Coronary artery (tissue), 2 donors: ENCODE measurements around the gene TBC1D2B.
A peak's percentile ranks its signal among the peaks of the same experiment; 100 is the strongest.

Experiments used
- DNase-seq: peaks from one replicate; pipeline ENCODE4 v3.0.0-alpha.2; 2017; ENCODE audit warnings: low spot score
- H3K27ac ChIP-seq, 2 donors: fragments of 200-600 bp; sonication (generic); one replicate each; pipeline ENCODE4 v1.5.1; 2016 to 2019
- H3K4me3 ChIP-seq: fragments of 200-600 bp; sonication (generic); 2 replicates; pipeline ENCODE4 v1.5.1; 2016; ENCODE audit warnings: mild to moderate bottlenecking, moderate library complexity
- TF ChIP-seq, protein P1 (sequence below): fragments of 200-600 bp; sonication (generic); IDR thresholded peaks from one replicate; pipeline ENCODE4 v1.5.1; 2019; ENCODE audit warnings: antibody characterized with exemption

TBC1D2B gene

DNA sequence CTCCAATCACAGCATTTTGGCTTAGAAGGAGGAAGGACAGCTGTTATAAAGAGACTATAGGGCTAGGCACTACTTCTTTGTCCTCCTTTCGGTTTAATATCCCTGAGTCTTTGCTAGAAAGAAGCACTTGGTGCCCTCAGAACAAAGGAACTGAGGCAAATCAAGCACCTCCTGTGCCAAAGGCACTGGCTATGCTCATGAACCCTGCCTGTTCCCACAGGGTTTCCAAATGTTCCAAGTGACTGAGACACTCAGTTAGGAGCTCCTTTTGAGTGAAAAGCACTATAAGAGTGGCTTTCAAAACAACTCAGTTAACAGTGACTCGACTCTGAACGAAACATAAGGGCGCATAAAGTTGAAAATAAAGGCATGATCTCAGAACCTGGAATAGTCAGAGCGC lies 25.0 kb downstream of the TBC1D2B start:
- no peak for DNase-seq
- Histone ChIP-seq H3K27ac (no peak overlapping the region), H3K4me3 (no peak overlapping the region)
- TF ChIP-seq, protein P1, sequence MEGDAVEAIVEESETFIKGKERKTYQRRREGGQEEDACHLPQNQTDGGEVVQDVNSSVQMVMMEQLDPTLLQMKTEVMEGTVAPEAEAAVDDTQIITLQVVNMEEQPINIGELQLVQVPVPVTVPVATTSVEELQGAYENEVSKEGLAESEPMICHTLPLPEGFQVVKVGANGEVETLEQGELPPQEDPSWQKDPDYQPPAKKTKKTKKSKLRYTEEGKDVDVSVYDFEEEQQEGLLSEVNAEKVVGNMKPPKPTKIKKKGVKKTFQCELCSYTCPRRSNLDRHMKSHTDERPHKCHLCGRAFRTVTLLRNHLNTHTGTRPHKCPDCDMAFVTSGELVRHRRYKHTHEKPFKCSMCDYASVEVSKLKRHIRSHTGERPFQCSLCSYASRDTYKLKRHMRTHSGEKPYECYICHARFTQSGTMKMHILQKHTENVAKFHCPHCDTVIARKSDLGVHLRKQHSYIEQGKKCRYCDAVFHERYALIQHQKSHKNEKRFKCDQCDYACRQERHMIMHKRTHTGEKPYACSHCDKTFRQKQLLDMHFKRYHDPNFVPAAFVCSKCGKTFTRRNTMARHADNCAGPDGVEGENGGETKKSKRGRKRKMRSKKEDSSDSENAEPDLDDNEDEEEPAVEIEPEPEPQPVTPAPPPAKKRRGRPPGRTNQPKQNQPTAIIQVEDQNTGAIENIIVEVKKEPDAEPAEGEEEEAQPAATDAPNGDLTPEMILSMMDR: no peak

DNA sequence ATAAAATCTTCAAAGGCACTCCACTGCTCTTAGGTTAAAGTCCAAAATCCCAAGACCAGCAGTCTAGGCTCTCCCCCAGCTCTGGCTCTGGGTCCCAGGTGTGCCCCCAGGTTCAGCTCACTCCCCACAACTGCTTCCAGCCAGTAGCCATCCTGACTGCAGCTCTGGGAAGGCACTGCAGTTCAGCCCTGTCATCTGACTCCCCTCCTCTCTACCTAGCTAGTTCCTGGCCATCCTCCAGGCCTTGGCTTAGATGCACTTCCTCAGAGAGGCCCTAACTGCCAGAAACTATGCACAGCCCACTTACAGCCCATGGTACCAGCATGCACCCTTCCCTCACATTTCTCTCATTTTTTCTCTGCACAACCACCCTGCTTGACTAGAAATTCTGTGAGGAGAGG lies 25.5 kb downstream of the TBC1D2B start:
- H3K27ac ChIP-seq: peak overlapping the region in 1 of 2 donors; percentile 15
- no peak for DNase-seq
- no peak overlapping the region for H3K4me3 ChIP-seq
- TF ChIP-seq, protein P1: no peak

DNA sequence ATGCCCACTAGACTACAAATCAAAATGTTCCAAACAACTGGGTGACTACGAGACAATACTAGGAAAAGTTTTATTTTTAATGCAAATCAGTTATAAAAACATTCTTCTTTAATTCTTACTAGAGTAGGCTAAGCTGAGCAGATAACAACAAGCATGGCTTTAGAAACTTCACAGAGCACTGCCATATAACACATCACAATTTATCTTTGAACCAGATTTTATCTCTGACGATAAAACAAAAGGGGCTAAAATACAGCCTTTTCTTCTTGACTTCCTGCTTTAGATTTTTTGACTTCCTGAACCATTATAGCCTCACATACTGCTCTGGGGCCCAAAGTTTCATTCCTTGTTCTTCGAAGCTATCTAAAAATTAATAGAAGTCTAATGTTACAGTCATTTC lies 25.9 kb downstream of the TBC1D2B start:
- TF ChIP-seq, protein P1: no peak
- no peak for DNase-seq
- Histone ChIP-seq H3K4me3 (no peak overlapping the region), H3K27ac (no peak overlapping the region)

DNA sequence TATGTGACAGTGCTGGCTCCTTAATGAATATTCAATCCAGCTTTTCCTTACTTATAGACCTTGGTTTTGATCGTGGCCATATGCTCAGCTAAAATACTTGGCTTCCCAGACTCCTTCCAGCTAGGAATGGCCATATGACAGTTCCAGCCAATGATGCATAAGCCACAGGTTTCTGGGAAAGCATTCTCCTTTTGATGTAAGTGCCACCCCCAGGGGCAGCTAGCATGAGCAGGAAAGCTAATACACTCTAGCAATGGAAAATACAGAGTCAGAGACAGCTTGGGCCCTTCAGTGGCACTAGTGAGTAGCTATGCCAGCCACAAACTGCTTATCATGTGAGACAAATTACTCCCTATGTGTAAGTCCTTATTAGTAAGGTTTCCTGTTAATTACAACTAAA lies 26.7 kb downstream of the TBC1D2B start:
- TF ChIP-seq, protein P1: no peak
- Histone ChIP-seq H3K27ac (peak overlapping the region in 1 of 2 donors; percentile 15), H3K4me3 (no peak overlapping the region)
- no peak for DNase-seq

DNA sequence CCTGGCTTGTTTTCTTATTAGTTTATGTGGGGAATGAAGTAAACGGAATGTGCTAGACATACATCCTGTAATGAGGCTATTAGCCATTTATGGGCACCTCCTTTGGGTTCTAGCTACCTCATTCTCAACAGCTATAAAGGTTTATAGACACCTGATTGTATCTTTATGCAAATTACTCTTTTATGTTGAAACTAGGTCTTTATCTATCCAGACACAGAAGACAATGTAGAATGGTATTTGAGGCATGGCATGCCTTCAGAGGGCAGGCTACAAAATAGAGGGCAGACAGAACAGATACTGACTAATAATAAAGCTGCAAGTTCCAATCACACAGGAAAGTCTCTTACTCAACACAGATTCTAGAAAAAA lies 27.1 kb downstream of the TBC1D2B start:
- DNase-seq: no peak
- no peak overlapping the region for H3K4me3 ChIP-seq
- peak overlapping the region in 1 of 2 donors; percentile 72 for H3K27ac ChIP-seq
- TF ChIP-seq, protein P1: no peak

DNA sequence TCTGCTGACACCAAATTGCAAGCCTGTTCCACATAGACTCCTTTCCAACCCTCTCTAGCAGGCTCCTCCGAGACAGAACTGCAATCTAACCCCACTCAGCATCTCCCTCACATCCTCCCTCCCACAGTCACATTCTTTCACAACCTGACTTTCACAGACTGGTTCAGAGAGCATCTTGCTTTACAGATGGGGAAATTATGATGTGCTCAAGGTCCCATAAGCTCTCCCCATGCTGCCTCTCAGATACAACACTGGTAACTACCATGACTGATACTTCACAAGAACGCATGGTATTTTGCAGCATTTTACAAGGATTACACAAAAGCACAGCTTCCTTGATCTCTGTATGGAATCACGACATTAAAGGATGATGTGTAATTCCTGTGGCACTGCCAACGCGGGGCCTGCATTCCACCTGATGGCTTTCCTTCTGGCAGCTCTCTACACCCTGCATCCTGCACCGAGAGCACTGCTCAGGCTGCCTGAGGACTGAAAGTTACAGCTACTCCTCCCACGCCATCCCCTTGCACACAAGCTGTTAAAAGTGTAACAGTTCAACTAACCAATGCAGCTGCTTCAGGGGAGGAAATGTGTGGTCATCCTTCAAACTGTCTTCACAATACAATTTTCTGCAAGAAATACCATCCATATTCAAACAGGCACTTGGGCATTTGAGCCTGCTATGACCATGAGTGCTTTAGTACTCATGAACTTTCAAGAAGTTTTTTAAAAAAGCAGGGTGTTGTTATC lies 27.6 kb downstream of the TBC1D2B start:
- TF ChIP-seq, protein P1: no peak
- DNase-seq: no peak
- no peak overlapping the region for H3K4me3 ChIP-seq
- peak overlapping the region in 1 of 2 donors; percentile 72 for H3K27ac ChIP-seq

DNA sequence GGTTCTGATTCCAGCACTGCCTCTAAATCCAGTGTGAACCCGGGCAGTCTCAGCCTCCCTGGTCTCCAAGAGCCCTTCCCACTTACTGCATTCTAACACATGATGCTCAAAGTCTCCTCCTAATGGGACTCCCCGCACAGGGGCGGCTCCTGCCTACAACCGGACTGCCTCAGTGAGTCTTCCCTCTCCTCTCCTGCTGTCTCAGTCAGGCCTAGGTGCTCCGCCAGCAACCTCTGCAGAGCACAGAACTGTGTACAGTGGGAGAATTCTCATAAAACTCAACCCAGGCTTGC lies 28.9 kb downstream of the TBC1D2B start:
- TF ChIP-seq, protein P1: no peak
- no peak for DNase-seq
- no peak overlapping the region for H3K4me3 ChIP-seq
- H3K27ac ChIP-seq: peak overlapping the region; percentile 11 to 72
